GM12878 (cell line): ENCODE data around the gene PPP3CA. TPM values are rescaled to one million over a fixed set of nuclear protein-coding genes. Genes with fewer than 3 reads are reported as not detected.
A peak's percentile ranks its signal among the peaks of the same experiment; 100 is the strongest.

Experiments
- BCL11A ChIP-seq: IDR thresholded peaks from 2 replicates; pipeline ENCODE4 v1.6.1; 2011; ENCODE audit warnings: low read depth, low read length
- BCL3 ChIP-seq: IDR thresholded peaks from 2 replicates; pipeline ENCODE4 v1.6.1; 2011; ENCODE audit warnings: borderline replicate concordance, low read depth, mild to moderate bottlenecking, moderate library complexity, low read length; ENCODE audit not compliant: insufficient read depth, poor library complexity, severe bottlenecking
- BCLAF1 ChIP-seq: fragments of 450-650 bp; IDR thresholded peaks from 2 replicates; pipeline ENCODE4 v1.6.1; 2017; ENCODE audit warnings: antibody characterized with exemption, mild to moderate bottlenecking, moderate library complexity
- CEBPZ ChIP-seq: fragments of 150-350 bp; IDR thresholded peaks from 2 replicates; pipeline ENCODE4 v1.6.1; 2016; ENCODE audit warnings: low read depth, low read length
- CREB1 ChIP-seq: IDR thresholded peaks from 2 replicates; pipeline ENCODE4 v1.6.1; 2012; ENCODE audit warnings: low read depth, mild to moderate bottlenecking, inconsistent platforms
- GABPA ChIP-seq: IDR thresholded peaks from 2 replicates; pipeline ENCODE4 v1.6.1; 2014; ENCODE audit warnings: antibody characterized with exemption, low read depth, mild to moderate bottlenecking, inconsistent platforms
- NFYB ChIP-seq: IDR thresholded peaks from 2 replicates; pipeline ENCODE4 v1.6.1; 2011; ENCODE audit warnings: low read depth, mild to moderate bottlenecking, low read length, improper control_type of control experiment, moderate library complexity; ENCODE audit not compliant: insufficient read depth
- NR2C2 ChIP-seq: IDR thresholded peaks from 2 replicates; pipeline ENCODE4 v1.6.1; 2011; ENCODE audit warnings: borderline replicate concordance, low read depth; ENCODE audit not compliant: control insufficient read depth, insufficient read length
- RELA ChIP-seq: fragments of 450-650 bp; IDR thresholded peaks from 2 replicates; pipeline ENCODE4 v1.8.0; 2014; ENCODE audit warnings: borderline replicate concordance; ENCODE audit not compliant: partially characterized antibody
- SIN3A ChIP-seq: IDR thresholded peaks from 2 replicates; pipeline ENCODE4 v1.6.1; 2012; ENCODE audit warnings: low read depth, low read length, improper control_type of control experiment
- SMARCA5 ChIP-seq: fragments of 450-650 bp; IDR thresholded peaks from 2 replicates; pipeline ENCODE4 v1.6.1; 2017; ENCODE audit warnings: mild to moderate bottlenecking
- SP1 ChIP-seq: IDR thresholded peaks from one replicate; pipeline ENCODE4 v1.6.1; 2011; ENCODE audit warnings: low read depth, low read length
- SREBF2 ChIP-seq: IDR thresholded peaks from 2 replicates; pipeline ENCODE4 v1.6.1; 2012; ENCODE audit warnings: mild to moderate bottlenecking, low read length
- YBX1 ChIP-seq: fragments of 450-650 bp; IDR thresholded peaks from 2 replicates; pipeline ENCODE4 v1.6.1; 2016; ENCODE audit warnings: antibody characterized with exemption
- ZBTB11 ChIP-seq: fragments of 450-650 bp; formaldehyde crosslinking; IDR thresholded peaks from 2 replicates; pipeline ENCODE4 v1.5.0; 2022; ENCODE audit warnings: mild to moderate bottlenecking, missing genetic modification characterization
- ZBTB33 ChIP-seq: fragments of 450-650 bp; IDR thresholded peaks from 2 replicates; pipeline ENCODE4 v1.6.1; 2017; ENCODE audit warnings: mild to moderate bottlenecking
- polyA plus RNA-seq, 11 experiments: library from polyadenylated mRNA; depleted of rRNA in 4 of 11; unstranded in 6 of 11; stranded (reverse) in 5 of 11; fragments of >200 nt; fragmentation: Nextera tagmentation in 4 of 11; fragmentation: Illumina TruSeq in 1 of 11; extraction: Ambion mirVana in 4 of 11; extraction: Trizol in 1 of 11; gene quantifications; 1 replicate in 1 of 11; 2 replicates in 10 of 11; pipeline versions ENCODE4 v1.2.1 to v1.2.3, GENCODE V29; 2011 to 2016; ENCODE audit warnings: inconsistent platforms in 2 of 11, missing spikeins in 2 of 11, low read depth in 1 of 11
- total RNA-seq, 4 experiments: library from RNA; depleted of rRNA in 3 of 4; stranded (reverse); fragments of >200 nt in 3 of 4; fragmentation: Illumina TruSeq in 1 of 4; extraction: Trizol in 1 of 4; gene quantifications; 2 replicates each; pipeline versions ENCODE4 v1.2.1 to v1.2.3, GENCODE V29; 2013 to 2021

The PPP3CA gene
- total and polyA plus RNA-seq, 10 of the 15 experiments (the other 5 are each of a cell fraction or from before 2014, with no cell fraction given), result 0.33 to 9.0 (median 1.0) TPM

- TF ChIP-seq CEBPZ (no peak), YBX1 (no peak), SMARCA5 (no peak), SREBF2 (no peak), ZBTB11 (no peak), SIN3A (no peak), BCL3 (no peak), BCL11A (no peak), CREB1 (peak; percentile 72; the same call in 1 of the 2 replicates), SP1 (peak; percentile 82), BCLAF1 (no peak), NR2C2 (no peak), RELA (no peak), GABPA (no peak), NFYB (peak; percentile 23; the same call in 1 of the 2 replicates), ZBTB33 (no peak)
These were observed 436 bp upstream of the PPP3CA start (continued) for GRCh38 chr4:101347557-101348366.
